Measurements from ENCODE around the gene TP53AIP1.

The TP53AIP1 gene

DNA sequence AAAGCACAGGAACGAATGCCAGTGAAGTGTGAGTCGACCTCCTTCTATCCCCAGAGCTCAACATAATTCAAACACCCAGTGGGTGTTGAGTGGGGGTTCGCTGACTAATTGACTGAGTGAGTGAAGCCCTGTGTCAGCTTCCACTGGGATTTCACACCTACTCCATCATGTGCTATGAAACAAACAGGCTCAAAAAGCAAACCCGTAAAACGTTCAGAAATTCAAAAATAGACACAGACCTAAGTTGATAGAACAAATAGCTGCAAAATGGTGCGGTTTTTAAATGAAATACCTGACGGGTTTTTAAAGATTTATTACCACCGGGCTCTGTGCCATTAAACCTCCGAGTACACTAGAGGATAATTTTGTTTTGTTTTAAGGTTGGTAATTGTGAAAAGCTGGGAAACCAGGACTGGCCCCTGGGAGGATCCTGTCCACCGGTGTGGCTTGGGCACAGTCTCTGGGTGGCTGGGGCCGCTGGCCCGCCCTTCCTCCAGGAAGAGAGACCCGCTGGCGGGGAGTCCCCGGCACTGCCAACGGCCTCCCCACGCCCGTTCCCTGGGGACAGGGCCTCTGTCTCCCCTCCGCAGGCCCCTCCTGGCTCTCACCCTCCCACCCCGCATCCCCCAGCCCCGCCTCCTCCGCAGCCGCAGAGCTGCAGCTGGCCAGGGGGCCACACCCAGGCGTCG, 37.9 kb downstream of the TP53AIP1 start:
- DNase-seq = no peak

DNA sequence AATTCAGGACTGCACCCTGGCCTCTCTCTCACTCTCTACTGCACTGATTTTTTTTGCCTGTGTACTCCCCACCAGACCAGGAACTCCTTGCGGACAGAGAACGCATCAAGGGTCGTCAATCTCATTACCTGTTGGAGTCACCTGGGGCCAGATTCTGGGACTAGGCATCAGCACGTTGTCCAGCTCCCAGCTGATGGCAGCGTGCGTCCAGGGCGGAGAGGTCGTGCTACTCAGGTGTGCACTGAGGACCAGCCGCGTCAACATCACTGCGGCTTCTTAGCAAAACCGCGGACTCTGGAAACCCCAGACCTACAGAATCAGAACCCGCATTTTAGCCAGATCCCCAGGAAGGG, 38.4 kb downstream of the TP53AIP1 start:
- DNase-seq = no peak

GRCh38 chr11:128903248-128904061, 39.2 kb downstream of the TP53AIP1 start:
- no peak for DNase-seq

DNA sequence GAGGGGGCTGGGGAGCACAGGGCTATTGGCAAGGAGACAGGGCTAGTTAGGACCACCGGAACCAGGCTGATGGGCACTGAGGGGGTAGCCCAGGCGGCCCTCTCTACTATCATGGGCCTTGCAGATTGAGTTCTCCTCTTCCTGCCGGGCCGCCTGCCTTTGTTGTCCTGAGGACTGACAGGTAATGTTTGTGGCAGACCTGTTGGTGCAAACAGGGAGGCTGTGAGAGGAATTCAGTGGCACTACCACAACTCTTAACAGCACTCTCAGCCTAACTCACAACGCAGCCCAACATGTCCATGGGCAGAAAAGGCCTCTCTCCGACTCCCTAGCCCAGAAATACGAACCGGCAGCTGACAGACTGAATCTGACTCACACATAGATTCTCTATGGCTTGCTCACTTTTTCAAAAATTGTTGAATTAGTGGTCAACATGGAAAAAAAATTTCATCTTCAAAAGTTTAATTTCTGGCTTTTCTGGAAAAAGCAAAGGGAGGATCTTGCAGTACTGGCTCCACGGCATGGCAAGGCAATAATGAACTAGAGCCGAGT, 40.1 kb downstream of the TP53AIP1 start:
- no peak for DNase-seq

- DNase-seq = no peak
Measured at GRCh38 chr11:128901653-128902514, 40.8 kb downstream of the TP53AIP1 start.

DNA sequence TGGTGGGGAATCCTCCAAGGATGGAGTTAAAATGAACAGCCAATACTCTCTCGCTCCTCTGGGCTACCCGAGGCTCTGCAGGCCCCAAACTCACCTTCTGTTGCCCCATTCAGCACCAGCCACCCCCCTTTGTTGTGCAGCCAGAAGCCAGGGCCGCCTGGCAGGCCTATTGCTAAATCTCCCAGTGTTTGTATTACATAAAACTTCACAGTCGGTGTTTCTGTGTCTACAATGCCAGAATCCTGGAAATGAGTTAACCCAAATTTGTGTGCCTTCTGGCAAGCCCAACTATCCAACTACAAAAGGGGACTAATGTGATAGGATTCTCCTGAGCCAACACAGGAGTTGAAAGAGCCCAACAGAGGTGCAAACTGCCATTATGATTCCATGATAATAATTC, 42.2 kb downstream of the TP53AIP1 start:
- DNase-seq = no peak

DNA sequence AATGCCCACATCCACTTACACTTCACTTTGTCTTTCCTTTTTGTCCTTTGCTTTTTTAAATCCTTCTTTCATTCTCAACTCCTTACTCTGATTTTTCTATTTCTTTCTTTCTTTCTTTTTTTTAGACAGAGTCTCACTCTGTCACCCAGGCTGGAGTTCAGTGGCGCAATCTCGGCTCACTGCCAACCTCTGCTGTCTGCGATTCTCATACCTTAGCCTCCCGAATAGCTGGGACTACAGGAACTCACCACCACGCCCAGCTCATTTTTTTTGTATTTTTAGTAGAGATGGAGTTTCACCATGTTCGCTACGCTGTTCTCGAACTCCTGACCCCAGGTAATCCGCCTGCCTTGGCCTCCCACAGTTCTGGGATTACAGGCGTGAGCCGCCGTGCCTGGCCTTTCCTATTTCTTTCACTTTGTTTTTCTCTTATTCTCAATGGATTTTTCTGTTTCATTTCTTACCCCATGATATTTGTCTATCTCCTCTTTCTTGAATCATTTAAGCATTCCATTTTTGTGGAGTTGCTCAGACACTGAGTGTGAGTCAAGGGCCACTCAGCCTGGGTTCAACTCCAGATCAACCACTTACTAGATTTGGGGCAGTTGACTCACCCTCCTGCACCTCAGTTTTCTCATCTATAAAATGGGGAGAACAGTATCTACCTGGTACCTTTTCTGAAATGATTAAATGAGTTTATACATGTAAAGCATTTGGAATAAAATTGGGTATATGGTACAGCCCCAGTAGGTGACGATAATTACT, 43.9 kb downstream of the TP53AIP1 start:
- no peak for DNase-seq

DNA sequence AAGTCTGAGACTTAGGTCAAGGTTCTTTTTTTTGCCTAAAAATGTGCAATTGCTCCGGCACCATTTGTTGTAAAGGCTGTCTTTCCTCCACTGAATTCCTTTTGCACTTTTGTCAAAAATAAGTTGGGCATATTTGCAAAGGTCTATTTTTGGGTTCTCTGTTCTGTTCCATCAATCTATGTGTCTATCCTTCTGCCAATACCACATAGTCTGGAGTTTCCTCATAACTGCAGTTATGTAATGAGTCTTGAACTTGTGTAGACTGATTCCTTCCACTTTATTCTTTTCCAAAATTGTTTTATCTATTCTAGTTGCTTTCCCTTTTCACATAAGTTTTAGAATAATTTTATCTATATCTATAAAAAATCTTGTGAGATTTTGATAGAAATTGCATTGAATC, 44.8 kb downstream of the TP53AIP1 start:
- no peak for DNase-seq

GRCh38 chr11:128896356-128896755, 46.3 kb downstream of the TP53AIP1 start:
- no peak for DNase-seq

- no peak for DNase-seq
Measured at GRCh38 chr11:128895526-128895925, 47.1 kb downstream of the TP53AIP1 start.

DNA sequence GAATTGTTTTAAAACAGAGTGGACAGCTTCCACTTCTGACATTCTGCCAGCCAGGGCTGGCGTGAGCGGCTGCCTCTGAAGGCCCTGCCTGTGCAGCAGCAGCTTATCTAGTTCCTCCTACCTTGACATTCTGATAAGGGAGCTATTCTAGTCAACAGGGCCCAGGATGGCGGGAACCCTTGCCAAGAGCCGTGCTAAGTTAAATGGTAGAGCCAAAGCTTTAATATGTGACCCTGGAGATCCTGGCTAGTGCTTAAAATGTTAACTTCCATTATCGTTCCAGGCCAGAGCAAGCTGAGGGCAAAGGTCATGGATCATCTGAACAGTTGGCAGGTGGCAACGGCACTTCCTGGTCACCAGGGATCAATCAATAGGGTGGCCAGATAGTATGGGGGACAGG, 48.0 kb downstream of the TP53AIP1 start:
- no peak for DNase-seq

GRCh38 chr11:128894286-128894681, 48.4 kb downstream of the TP53AIP1 start:
- no peak for DNase-seq

DNA sequence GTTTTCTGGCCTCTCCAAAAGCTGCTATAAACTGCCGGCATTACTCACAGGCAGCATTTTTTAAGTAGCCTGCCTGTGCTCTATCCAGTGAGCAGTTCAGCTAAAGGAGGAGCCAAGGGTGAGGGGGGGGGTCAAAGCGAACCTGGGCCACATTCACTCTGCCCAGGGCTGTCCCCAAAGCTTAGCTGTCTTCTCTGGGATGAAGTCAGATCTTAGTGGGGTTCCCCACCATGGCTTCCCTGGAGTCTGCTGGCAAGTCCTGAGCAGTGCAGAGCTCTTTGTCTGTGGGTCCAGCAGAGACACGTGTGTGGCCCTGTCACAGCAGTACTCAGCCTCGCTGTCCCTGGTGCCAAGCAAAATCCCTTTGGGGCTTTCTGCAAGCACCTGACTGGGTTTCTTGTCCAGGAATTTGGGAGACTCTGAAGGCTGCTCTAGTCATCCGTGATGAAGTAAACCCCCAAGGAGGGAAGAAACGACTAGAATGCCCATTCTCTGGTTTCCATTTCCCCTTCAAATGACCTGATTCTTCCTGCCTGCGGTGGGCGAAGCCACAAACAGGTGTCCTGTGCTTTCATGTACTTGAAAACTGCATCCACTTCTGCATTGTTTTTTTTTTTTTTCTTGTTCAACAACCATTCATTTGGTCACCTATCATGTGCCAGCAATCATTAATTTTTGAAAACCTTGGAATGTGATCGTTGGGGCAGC, 48.9 kb downstream of the TP53AIP1 start:
- no peak for DNase-seq

- DNase-seq = no peak
Measured at GRCh38 chr11:128892866-128893565, 49.7 kb downstream of the TP53AIP1 start.

GRCh38 chr11:128891913-128892398, 50.7 kb downstream of the TP53AIP1 start:
- no peak for DNase-seq

GRCh38 chr11:128890543-128891368, 51.9 kb downstream of the TP53AIP1 start, which contains the start of gene KCNJ5:
TSS of gene KCNJ5 (plus strand) at chr11:128891356. CDS start at chr11:128911274, 19,918 bp downstream.
- DNase-seq = no peak

DNA sequence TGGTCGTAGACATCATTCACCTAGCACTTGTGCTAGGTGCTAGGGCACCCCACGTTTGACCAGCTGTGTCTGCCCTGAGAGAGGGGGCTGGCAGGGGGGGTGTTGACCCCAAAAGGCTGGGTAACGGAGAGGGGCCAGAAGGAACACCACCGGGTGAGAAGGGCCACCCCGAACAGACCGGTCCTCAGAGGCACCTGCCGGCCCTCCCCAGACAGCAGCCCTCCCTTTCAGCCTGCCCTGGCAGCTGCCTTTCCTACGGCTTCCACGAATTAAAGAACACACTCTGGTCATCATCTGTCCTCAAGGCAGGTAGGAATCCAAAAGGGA, 52.5 kb downstream of the TP53AIP1 start:
- no peak for DNase-seq

- DNase-seq = no peak
Measured at GRCh38 chr11:128889657-128890213, 52.9 kb downstream of the TP53AIP1 start.
